Measurements from ENCODE around the gene PDE4D. TPM values are rescaled to one million over a fixed set of nuclear protein-coding genes. Genes with fewer than 3 reads are reported as not detected.

The PDE4D gene
- total and polyA plus RNA-seq, 2 experiments from 2014 or later, result 4.3 to 9.7 TPM

DNA sequence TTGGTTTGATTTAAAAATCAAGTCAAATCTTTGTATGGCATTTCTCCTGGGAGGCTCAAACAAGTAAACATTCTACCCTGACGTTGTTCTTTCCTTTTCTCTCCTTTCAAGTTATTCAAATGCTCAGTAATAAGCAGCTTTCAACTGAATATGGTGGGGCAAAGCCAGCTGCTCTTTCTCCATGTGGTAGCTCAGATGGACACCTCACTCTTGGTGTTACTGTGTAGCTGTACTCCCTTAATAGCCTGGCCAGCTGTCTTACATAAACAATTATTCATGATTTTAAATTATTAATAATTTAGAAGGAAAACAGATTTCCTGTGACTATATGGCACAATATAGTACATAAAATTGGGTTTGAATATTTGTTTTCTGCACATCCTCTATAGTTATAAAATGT is 165.2 kb downstream of the PDE4D start:
- TF ChIP-seq EZH2 (IDR thresholded peaks at IDR 0.05; ENCODE audit: insufficient read depth, poor library complexity, severe bottlenecking) (no peak), EZH2phosphoT487 (IDR thresholded peaks at IDR 0.05; ENCODE audit: insufficient read depth, low read depth) (no peak)
- no peaks in the 10 kb centered on the region for H3K36me3 ChIP-seq (ENCODE audit: low read depth)
- H3K4me2 ChIP-seq (ENCODE audit: unreplicated experiment), result no peak overlapping the region

GRCh38 chr5:59727186-59727585 is 166.3 kb downstream of the PDE4D start:
- Histone ChIP-seq H3K9me2 (ENCODE audit: insufficient read depth) (no peaks in the 10 kb centered on the region), H3K27ac (no peak overlapping the region), H3K4me1 (ENCODE audit: insufficient read depth) (peaks cover 21% of the 10 kb centered on the region), H3K4me3 (no peak overlapping the region), H3F3A (ENCODE audit: insufficient read depth) (0 out of 2 replicates have a peak, but pooled peaks cover 3% of the 10 kb centered on the region), H3K4me2 (ENCODE audit: unreplicated experiment) (no peak overlapping the region), H3K79me2 (ENCODE audit: insufficient read depth) (no peaks in the 10 kb centered on the region), H3K36me3 (ENCODE audit: low read depth) (no peaks in the 10 kb centered on the region), H3K9me3 (ENCODE audit: low read depth) (no peaks in the 10 kb centered on the region), H4K20me1 (ENCODE audit: insufficient read depth) (no peaks in the 10 kb centered on the region), H3K9ac (no peak overlapping the region), H2AFZ (no peak overlapping the region), H3K27me3 (replicated peaks; ENCODE audit: insufficient read depth) (no peaks in the 10 kb centered on the region)
- TF ChIP-seq EZH2 (IDR thresholded peaks at IDR 0.05; ENCODE audit: insufficient read depth, poor library complexity, severe bottlenecking) (no peak), EZH2phosphoT487 (IDR thresholded peaks at IDR 0.05; ENCODE audit: insufficient read depth, low read depth) (no peak)
- in situ Hi-C loops (cut with MboI), result no loop called here
- 90 to 96% methylated on average over 2 of the region's 2 CpGs for WGBS, 2 experiments (ENCODE audit: low coverage in 1 of 2, low lambda C conversion rate in 2 of 2, missing lambda C conversion rate in 2 of 2)
- DNase-seq, result no peak

More for the DNA sequence above, 165.2 kb downstream of the PDE4D start:
- no peaks in the 10 kb centered on the region for H3K79me2 ChIP-seq (ENCODE audit: insufficient read depth)
- H3K4me3 ChIP-seq, result no peak overlapping the region
- H3K27me3 ChIP-seq (replicated peaks; ENCODE audit: insufficient read depth), result no peaks in the 10 kb centered on the region
- no peaks in the 10 kb centered on the region for H4K20me1 ChIP-seq (ENCODE audit: insufficient read depth)
- peaks cover 21% of the 10 kb centered on the region for H3K4me1 ChIP-seq (ENCODE audit: insufficient read depth)
- in situ Hi-C loops (cut with MboI), result no loop called here
- H3F3A ChIP-seq (ENCODE audit: insufficient read depth), result no peaks in the 10 kb centered on the region
- WGBS, 2 experiments (ENCODE audit: low coverage in 1 of 2, low lambda C conversion rate in 2 of 2, missing lambda C conversion rate in 2 of 2), result 46 to 59% methylated on average over 1 of the region's 1 CpG
- no peak overlapping the region for H3K27ac ChIP-seq
- H2AFZ ChIP-seq, result no peak overlapping the region
- no peak for DNase-seq
- no peak overlapping the region for H3K9ac ChIP-seq
- H3K9me2 ChIP-seq (ENCODE audit: insufficient read depth), result no peaks in the 10 kb centered on the region
- H3K9me3 ChIP-seq (ENCODE audit: low read depth), result no peaks in the 10 kb centered on the region

- Histone ChIP-seq H4K20me1 (ENCODE audit: insufficient read depth) (no peaks in the 10 kb centered on the region), H3K36me3 (ENCODE audit: low read depth) (no peaks in the 10 kb centered on the region), H3K27ac (no peak overlapping the region), H3K9me3 (ENCODE audit: low read depth) (no peaks in the 10 kb centered on the region), H3K4me3 (no peak overlapping the region), H3K79me2 (ENCODE audit: insufficient read depth) (no peaks in the 10 kb centered on the region), H3K4me2 (ENCODE audit: unreplicated experiment) (no peak overlapping the region), H3K4me1 (ENCODE audit: insufficient read depth) (peaks cover 21% of the 10 kb centered on the region), H3K9me2 (ENCODE audit: insufficient read depth) (no peaks in the 10 kb centered on the region), H3K9ac (no peak overlapping the region), H2AFZ (no peak overlapping the region), H3K27me3 (replicated peaks; ENCODE audit: insufficient read depth) (no peaks in the 10 kb centered on the region), H3F3A (ENCODE audit: insufficient read depth) (0 out of 2 replicates have a peak, but pooled peaks cover 3% of the 10 kb centered on the region)
- 76 to 92% methylated on average over 1 of the region's 1 CpG for WGBS, 2 experiments (ENCODE audit: low coverage in 1 of 2, low lambda C conversion rate in 2 of 2, missing lambda C conversion rate in 2 of 2)
- DNase-seq, result peak; percentile 35
- TF ChIP-seq EZH2phosphoT487 (IDR thresholded peaks at IDR 0.05; ENCODE audit: insufficient read depth, low read depth), result no peak
- TF ChIP-seq EZH2 (IDR thresholded peaks at IDR 0.05; ENCODE audit: insufficient read depth, poor library complexity, severe bottlenecking), result no peak
- in situ Hi-C loops (cut with MboI), result no loop called here
Observed at GRCh38 chr5:59725392-59725767, 168.1 kb downstream of the PDE4D start.

GRCh38 chr5:59724482-59725391 is 168.8 kb downstream of the PDE4D start:
- no peak overlapping the region for H3K4me3 ChIP-seq
- no peak for TF ChIP-seq EZH2 (IDR thresholded peaks at IDR 0.05; ENCODE audit: insufficient read depth, poor library complexity, severe bottlenecking)
- TF ChIP-seq EZH2phosphoT487 (IDR thresholded peaks at IDR 0.05; ENCODE audit: insufficient read depth, low read depth), result no peak
- H3K27me3 ChIP-seq (replicated peaks; ENCODE audit: insufficient read depth), result no peaks in the 10 kb centered on the region
- H3K9ac ChIP-seq, result no peak overlapping the region
- no peaks in the 10 kb centered on the region for H4K20me1 ChIP-seq (ENCODE audit: insufficient read depth)
- no peaks in the 10 kb centered on the region for H3K9me2 ChIP-seq (ENCODE audit: insufficient read depth)
- WGBS, 2 experiments (ENCODE audit: low coverage in 1 of 2, low lambda C conversion rate in 2 of 2, missing lambda C conversion rate in 2 of 2), result 44 to 62% methylated on average over 4 of the region's 4 CpGs
- no peaks in the 10 kb centered on the region for H3K9me3 ChIP-seq (ENCODE audit: low read depth)
- in situ Hi-C loops (cut with MboI), result no loop called here
- no peaks in the 10 kb centered on the region for H3K79me2 ChIP-seq (ENCODE audit: insufficient read depth)
- no peak overlapping the region for H3K27ac ChIP-seq
- DNase-seq, result peak; percentile 61
- 0 out of 2 replicates have a peak, but pooled peaks cover 3% of the 10 kb centered on the region for H3F3A ChIP-seq (ENCODE audit: insufficient read depth)
- no peaks in the 10 kb centered on the region for H3K36me3 ChIP-seq (ENCODE audit: low read depth)
- no peak overlapping the region for H3K4me2 ChIP-seq (ENCODE audit: unreplicated experiment)
- H3K4me1 ChIP-seq (ENCODE audit: insufficient read depth), result peaks cover 21% of the 10 kb centered on the region
- H2AFZ ChIP-seq, result no peak overlapping the region

Measured in GM23248 (cell line).